ENCODE data around the gene CTU1.
A peak's percentile ranks its signal among the peaks of the same experiment; 100 is the strongest.

The CTU1 gene

GRCh38 chr19:51097166-51097738 is 11.0 kb downstream of the CTU1 start:
- CTCF ChIA-PET, result interaction anchor here (1.1 to 3.7 kb wide), 7 partner anchors 7 to 175 kb away, joined by 3 to 19 read pairs (median 9); partner anchors contain the start of gene KLK10
- POLR2A ChIA-PET, result no interaction called here
- TF ChIP-seq CTCF (IDR thresholded peaks at IDR 0.05; ENCODE audit: control extremely low read depth, extremely low read depth, low read depth, missing control alignments), result peak; percentile 77
- DNase-seq (ENCODE audit: extremely low spot score), result peak; percentile 81

GRCh38 chr19:51096473-51097165 is 11.6 kb downstream of the CTU1 start:
- DNase-seq (ENCODE audit: extremely low spot score), result no peak
- POLR2A ChIA-PET, result interaction anchor here (0.6 kb wide), 1 partner anchor 219 kb away, joined by 4 read pairs; no protein-coding TSS in a partner anchor
- no peak for TF ChIP-seq CTCF (IDR thresholded peaks at IDR 0.05; ENCODE audit: control extremely low read depth, extremely low read depth, low read depth, missing control alignments)
- CTCF ChIA-PET, result interaction anchor here (0.9 to 3.7 kb wide), 10 partner anchors 8 to 383 kb away, joined by 3 to 19 read pairs (median 4); partner anchors contain the start of gene KLK10

GRCh38 chr19:51094696-51095279 is 13.4 kb downstream of the CTU1 start:
- ChIA-PET POLR2A (no interaction called here), CTCF (interaction anchor here (1.1 to 3.7 kb wide), 5 partner anchors 10 to 736 kb away, joined by 3 to 19 read pairs (median 3); partner anchors contain the start of gene KLK10)
- TF ChIP-seq CTCF (IDR thresholded peaks at IDR 0.05; ENCODE audit: control extremely low read depth, extremely low read depth, low read depth, missing control alignments), result peak; percentile 59
- peak; percentile 72 for DNase-seq (ENCODE audit: extremely low spot score)

GRCh38 chr19:51093510-51094345 is 14.5 kb downstream of the CTU1 start:
- TF ChIP-seq CTCF (IDR thresholded peaks at IDR 0.05; ENCODE audit: control extremely low read depth, extremely low read depth, low read depth, missing control alignments), result no peak
- CTCF ChIA-PET, result interaction anchor here (1.1 to 3.7 kb wide), 4 partner anchors 11 to 424 kb away, joined by 3 to 19 read pairs (median 9); partner anchors contain the start of gene KLK10
- no peak for DNase-seq (ENCODE audit: extremely low spot score)
- POLR2A ChIA-PET, result no interaction called here

- CTCF ChIA-PET, result no interaction called here
- POLR2A ChIA-PET, result no interaction called here
- no peak for DNase-seq (ENCODE audit: extremely low spot score)
- TF ChIP-seq CTCF (IDR thresholded peaks at IDR 0.05; ENCODE audit: control extremely low read depth, extremely low read depth, low read depth, missing control alignments), result no peak
Measured at GRCh38 chr19:51093101-51093500, 15.1 kb downstream of the CTU1 start.

All from GM10248 (cell line).